Measurements from ENCODE around the gene HEBP2.

GRCh38 chr6:138371720-138372119 lies 32.3 kb upstream of the HEBP2 start:
- TF ChIP-seq, protein P1, sequence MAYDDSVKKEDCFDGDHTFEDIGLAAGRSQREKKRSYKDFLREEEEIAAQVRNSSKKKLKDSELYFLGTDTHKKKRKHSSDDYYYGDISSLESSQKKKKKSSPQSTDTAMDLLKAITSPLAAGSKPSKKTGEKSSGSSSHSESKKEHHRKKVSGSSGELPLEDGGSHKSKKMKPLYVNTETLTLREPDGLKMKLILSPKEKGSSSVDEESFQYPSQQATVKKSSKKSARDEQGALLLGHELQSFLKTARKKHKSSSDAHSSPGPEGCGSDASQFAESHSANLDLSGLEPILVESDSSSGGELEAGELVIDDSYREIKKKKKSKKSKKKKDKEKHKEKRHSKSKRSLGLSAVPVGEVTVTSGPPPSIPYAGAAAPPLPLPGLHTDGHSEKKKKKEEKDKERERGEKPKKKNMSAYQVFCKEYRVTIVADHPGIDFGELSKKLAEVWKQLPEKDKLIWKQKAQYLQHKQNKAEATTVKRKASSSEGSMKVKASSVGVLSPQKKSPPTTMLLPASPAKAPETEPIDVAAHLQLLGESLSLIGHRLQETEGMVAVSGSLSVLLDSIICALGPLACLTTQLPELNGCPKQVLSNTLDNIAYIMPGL (CRISPR knock-in tag; IDR thresholded peaks at IDR 0.05; ENCODE audit: borderline replicate concordance) = no peak
- TF ChIP-seq NR3C1 (IDR thresholded peaks at IDR 0.05) (no peak), BHLHE40 (IDR thresholded peaks at IDR 0.05; ENCODE audit: low read depth, low read length) (no peak), POLR2A (IDR thresholded peaks at IDR 0.05; ENCODE audit: low read length) (no peak), RCOR1 (IDR thresholded peaks at IDR 0.05; ENCODE audit: low read depth, low read length) (no peak), EP300 (IDR thresholded peaks at IDR 0.05) (no peak), KDM5A (IDR thresholded peaks at IDR 0.05) (no peak), HOXA7 (CRISPR knock-in tag; IDR thresholded peaks at IDR 0.05) (no peak), SREBF2 (IDR thresholded peaks at IDR 0.05) (no peak)
- TF ChIP-seq, protein P2, sequence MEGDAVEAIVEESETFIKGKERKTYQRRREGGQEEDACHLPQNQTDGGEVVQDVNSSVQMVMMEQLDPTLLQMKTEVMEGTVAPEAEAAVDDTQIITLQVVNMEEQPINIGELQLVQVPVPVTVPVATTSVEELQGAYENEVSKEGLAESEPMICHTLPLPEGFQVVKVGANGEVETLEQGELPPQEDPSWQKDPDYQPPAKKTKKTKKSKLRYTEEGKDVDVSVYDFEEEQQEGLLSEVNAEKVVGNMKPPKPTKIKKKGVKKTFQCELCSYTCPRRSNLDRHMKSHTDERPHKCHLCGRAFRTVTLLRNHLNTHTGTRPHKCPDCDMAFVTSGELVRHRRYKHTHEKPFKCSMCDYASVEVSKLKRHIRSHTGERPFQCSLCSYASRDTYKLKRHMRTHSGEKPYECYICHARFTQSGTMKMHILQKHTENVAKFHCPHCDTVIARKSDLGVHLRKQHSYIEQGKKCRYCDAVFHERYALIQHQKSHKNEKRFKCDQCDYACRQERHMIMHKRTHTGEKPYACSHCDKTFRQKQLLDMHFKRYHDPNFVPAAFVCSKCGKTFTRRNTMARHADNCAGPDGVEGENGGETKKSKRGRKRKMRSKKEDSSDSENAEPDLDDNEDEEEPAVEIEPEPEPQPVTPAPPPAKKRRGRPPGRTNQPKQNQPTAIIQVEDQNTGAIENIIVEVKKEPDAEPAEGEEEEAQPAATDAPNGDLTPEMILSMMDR (IDR thresholded peaks at IDR 0.05) = no peak
- TF ChIP-seq, protein P3, sequence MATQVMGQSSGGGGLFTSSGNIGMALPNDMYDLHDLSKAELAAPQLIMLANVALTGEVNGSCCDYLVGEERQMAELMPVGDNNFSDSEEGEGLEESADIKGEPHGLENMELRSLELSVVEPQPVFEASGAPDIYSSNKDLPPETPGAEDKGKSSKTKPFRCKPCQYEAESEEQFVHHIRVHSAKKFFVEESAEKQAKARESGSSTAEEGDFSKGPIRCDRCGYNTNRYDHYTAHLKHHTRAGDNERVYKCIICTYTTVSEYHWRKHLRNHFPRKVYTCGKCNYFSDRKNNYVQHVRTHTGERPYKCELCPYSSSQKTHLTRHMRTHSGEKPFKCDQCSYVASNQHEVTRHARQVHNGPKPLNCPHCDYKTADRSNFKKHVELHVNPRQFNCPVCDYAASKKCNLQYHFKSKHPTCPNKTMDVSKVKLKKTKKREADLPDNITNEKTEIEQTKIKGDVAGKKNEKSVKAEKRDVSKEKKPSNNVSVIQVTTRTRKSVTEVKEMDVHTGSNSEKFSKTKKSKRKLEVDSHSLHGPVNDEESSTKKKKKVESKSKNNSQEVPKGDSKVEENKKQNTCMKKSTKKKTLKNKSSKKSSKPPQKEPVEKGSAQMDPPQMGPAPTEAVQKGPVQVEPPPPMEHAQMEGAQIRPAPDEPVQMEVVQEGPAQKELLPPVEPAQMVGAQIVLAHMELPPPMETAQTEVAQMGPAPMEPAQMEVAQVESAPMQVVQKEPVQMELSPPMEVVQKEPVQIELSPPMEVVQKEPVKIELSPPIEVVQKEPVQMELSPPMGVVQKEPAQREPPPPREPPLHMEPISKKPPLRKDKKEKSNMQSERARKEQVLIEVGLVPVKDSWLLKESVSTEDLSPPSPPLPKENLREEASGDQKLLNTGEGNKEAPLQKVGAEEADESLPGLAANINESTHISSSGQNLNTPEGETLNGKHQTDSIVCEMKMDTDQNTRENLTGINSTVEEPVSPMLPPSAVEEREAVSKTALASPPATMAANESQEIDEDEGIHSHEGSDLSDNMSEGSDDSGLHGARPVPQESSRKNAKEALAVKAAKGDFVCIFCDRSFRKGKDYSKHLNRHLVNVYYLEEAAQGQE (IDR thresholded peaks at IDR 0.05) = no peak
